HG03442 (cell line): ENCODE data around the gene SMIM32.

Experiments used
- ATAC-seq: cut with Tn5 transposase; IDR thresholded peaks from one replicate; pipeline ENCODE4 v1.9.1; 2021; ENCODE audit warnings: mild to moderate bottlenecking, moderate library complexity; ENCODE audit not compliant: unreplicated experiment

The SMIM32 gene

DNA sequence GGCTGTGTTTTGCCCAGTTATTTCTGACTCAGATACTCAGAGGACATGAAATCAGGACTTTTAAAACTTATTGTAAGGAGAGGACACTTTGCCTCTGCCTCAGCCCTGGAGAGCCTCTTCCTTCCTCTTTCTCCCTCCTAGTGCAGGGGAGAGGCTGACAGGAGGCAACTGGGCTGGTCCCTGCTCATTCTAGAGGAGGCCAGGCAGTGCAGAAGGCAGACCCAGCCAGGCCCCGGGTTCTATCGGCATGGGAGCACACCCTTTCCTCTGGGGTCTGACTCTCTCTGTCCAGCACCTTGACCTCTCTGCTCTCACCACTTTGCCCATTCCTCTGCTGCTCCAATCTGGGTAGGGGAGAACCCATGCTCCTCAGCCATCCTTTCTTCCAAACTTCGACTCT lies 16.0 kb upstream of the SMIM32 start:
- ATAC-seq, result no peak

DNA sequence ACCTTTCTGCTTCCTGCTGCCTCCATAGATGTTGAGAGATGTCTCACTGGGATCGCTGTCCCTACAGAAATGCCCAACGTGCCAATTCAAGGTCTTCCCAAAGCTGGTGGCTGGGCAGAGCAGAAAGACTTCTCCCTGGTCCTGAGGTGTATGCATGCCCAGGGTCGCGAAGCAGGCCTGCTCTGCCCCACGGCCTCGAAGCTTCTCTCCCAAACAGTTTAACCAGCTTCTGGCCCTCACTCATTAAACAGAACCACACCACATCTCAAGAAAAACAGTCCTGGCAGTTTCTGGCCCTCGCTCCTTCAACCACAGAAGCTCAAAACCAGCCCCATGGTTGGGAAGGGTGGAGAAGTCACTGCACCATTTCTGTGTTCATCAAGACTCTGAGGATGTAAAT lies 14.7 kb upstream of the SMIM32 start:
- ATAC-seq, result no peak

DNA sequence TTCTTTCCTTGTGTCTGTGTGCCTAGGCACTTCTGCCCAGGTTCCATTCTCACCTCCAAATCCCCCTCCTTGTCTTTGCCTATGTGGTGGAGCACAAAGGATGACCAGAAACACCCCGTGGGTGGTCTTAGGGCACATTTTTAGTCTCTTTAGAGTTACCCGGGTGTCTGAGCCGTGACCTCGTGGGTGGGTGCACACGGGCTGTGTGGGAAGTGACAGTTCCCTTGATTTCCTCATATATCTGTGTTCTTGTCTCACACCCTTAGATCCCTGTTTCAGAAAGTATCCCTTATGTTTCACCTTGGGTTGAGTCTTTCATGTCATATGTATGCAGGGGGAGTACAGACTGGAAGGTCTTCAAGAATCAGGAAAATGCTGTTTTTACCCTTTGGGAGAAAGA lies 13.4 kb upstream of the SMIM32 start:
- no peak for ATAC-seq

DNA sequence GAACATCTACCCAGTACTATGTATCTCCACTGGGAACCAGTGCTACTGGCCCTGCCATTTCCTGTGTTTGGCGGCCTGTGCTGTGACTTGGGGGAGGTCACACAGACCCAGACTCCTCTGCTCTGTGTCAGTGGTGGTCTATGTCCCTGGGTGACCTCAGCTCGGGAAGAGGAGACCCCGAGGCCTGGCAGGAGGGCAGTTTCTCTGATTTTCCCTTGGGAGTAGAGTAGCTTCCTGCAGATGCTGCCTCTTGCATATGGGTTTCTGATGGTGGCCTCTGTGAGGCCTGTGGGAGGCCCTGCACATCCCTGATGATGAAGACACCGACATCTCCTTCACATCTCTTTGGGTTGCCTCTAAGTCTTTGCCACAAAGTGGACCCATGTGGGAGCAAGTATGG lies 13.0 kb upstream of the SMIM32 start:
- no peak for ATAC-seq

DNA sequence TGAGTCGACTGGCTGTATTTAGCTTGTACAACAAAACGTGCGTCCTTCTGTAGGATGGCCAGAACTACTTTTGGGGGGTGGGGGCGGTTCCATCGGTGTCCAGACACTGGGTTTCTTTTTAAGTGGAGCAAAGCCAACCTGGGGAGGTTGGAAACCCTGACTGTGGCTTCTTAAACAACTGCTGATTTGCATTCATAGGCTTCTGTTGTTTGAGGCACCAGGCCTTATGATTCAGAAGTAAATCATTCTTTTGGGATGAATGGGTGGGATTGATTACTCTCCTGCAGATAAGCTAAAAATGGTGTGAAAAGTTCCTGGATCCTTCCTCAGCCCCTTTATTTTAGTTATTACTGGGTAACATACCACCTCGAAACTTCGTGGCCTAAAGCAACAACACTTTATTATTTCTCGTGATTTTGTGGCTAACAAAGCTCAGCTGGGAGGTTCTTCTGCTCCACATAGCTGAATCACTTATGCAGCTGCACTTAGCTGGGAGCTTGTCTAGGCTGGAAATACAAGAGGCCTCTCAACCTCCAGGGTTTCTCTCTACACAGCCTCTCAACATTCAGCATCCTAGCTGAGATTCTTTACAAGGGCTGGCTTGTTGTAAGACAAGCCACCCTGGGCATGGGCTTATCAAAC lies 12.2 kb upstream of the SMIM32 start:
- no peak for ATAC-seq

DNA sequence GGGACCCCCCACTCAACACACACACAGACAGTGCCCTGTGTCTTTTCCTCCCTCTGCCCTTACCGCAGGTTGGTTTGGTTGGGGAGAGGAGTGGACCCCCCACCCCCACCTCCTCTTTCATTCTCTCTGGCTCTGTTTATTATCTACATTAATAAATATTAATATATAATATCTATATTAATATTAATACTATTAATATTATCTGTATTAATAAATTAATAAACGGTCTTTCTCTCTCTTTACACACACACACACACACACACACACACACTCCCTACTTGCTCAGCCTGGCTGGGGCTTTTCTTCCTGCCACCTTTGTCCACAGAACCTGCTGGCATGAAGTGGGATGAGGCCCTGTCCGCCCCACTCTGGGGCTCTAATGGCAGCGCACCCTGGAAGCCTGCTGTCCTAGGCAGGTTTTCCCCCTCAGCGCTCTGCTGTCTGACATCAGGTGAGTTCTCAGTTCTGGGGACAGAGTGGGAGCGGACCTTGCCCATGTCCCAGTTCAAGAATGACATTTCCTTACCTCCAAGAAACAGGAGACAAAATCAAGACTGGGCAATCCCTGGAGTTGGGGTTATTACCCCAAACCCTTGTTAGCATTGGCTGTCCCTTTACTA lies 10.5 kb upstream of the SMIM32 start:
- ATAC-seq, result no peak

DNA sequence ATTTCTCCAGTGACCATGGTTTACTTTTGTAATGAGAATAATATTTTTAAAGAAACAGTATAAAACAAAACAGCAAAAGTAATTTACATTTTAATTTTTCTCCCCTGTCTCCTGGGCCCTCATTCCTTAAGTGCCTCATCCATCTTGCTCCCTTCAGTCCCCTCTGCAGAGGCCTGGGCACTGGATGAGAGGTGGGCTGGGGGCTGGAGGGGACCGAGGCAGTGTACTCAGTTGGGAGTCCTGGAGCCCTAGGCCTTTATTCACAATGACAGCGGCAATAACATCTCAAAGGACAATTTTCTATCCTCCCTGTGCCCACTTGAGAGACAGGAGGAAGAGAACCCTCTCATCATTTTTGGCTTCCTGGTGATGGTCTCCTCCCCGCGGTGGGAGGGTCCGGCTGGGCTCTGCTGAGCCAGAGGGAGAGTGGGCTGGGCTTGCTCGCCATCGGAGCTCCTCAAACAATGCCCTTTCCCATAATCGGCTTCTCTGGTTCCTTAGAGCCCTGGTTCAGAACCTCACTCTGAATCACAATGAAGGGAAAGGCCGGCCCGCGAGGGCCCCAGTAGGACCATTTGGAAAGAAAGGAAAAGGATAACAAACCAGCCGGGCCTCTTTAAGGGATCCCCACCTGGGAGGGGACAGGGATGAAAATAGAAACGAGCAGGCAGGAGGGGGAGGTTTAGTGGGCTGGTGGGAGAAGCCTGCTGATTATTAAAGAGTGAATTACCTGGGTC lies 9.7 kb upstream of the SMIM32 start:
- ATAC-seq, result no peak

DNA sequence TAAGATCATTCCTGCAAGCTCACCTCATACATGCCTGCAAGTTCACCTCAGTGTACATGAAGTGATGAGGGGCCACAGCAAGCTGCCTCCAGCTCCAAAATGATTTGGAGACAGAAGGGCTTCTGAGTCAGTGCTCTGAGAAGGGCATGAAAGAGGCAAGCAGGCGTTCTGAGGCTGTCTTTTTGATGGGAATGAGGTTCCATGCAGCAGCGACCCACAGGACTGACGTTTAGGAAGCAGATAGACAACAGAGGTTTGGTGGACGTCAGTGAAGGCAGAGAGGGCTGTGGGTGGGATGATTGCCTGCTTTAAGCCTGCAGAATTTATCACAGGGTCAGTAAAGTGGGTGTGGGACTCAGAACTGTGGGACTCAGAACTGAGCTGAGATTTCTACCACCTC lies 8.9 kb upstream of the SMIM32 start:
- no peak for ATAC-seq

DNA sequence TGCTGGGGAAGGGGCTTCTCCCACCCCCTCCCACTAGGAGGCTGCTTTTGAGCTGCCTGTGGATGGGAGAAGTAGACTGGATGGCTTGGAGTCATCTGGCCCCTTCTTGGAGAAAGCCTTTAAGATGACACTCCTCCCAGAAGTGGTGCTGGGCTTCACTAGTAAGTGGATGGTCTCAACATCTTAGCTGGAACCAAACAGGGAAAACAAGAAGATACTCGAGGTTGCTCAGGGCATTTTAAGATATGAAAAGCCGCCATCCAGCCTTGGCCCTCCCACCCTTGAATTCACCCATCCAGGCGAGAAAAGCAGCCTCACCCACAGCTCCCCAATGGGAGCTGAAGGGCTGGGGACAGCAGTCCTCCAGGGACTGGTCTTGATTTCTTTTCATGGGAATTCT lies 7.8 kb upstream of the SMIM32 start:
- no peak for ATAC-seq

DNA sequence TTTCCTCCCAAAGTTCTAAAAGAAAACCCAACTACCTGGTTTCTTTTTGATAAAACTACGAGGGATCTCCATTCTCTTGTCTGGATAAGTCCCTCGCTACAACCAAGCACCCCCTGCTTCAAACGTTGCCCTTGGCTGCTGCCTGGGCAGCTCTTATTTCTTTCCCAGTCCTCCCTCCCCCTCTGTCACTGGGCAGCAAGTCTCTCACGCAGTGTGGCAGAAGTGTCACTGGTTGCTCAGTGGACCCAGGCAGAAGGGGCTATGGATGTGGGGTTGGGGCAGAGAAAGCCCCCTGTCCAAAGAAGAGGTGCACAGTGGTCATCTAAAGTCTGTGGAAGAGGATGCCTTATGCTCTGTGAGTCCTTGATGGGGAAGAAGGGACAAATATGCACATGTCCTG lies 7.2 kb upstream of the SMIM32 start:
- no peak for ATAC-seq

DNA sequence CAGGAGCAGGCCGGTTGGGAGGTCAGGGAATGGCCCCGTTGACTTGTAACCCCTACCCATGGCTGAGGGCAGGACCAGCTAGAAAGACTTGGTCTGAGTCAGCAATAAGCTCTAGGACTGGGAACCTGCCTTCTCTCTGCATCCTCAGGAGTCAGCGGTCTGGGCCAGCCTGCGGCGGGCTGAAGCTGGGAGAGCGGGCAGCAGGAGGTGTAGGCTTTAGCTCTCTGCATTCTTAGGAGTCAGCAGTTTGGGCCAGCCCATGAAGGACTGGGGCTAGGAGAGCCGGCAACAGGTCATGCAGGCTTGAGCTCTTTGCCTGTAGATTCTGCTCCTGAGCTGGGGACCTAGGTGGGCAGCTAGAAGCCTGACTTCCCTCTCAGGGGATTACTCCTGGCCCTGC lies 6.4 kb upstream of the SMIM32 start:
- ATAC-seq, result no peak

DNA sequence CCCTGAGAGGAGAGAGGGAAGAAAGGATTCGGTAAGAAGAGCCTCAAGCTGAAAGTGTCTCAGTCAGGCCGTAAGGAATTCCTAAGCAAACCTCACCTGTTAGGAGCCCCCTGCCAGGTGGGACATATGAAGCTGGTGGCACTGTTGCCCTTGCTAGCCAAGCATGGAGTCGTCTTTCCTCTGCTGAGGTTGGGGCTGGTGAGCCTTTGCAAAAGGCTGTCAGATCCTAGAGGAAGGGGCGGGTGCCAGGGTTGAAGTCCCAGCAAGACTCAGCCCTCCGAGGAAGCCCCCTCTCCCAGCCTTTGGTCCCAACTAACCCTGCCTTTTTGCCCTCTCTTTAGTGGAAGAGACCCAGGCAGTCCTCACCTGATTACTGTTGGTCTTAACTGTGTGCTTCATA lies 5.5 kb upstream of the SMIM32 start:
- no peak for ATAC-seq

DNA sequence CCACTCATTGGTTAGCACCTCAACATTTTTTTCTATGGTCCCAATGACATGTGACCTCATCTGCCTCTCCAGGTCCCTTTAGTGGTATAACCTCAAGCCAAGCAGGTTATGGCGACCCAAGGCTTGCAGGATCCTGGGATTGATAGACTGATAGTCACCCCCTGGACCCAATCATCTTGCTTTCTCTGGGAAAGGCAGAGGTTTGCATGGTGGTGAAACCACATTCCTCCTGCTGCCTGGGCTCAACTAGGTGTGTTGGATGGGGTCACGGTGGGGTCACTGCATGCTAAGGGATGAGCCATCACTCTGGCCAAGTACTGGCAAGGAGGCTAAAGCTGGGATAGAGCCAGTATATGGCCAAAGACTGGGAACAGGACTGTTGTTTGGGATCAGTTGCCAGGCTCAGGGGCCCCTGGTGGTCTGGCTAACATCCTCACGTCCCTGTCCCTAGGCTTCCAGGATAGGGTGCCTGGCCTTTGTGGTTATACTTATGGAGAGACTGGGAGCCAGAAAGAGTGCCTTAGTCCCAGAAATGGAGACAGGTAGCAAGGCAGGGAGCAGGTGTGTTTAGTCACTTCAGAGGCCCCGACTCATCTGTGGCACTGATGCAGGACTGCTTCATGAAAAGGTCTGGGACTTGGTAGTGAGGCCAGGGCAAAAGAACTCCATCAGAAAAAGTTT lies 4.6 kb upstream of the SMIM32 start:
- ATAC-seq, result no peak

DNA sequence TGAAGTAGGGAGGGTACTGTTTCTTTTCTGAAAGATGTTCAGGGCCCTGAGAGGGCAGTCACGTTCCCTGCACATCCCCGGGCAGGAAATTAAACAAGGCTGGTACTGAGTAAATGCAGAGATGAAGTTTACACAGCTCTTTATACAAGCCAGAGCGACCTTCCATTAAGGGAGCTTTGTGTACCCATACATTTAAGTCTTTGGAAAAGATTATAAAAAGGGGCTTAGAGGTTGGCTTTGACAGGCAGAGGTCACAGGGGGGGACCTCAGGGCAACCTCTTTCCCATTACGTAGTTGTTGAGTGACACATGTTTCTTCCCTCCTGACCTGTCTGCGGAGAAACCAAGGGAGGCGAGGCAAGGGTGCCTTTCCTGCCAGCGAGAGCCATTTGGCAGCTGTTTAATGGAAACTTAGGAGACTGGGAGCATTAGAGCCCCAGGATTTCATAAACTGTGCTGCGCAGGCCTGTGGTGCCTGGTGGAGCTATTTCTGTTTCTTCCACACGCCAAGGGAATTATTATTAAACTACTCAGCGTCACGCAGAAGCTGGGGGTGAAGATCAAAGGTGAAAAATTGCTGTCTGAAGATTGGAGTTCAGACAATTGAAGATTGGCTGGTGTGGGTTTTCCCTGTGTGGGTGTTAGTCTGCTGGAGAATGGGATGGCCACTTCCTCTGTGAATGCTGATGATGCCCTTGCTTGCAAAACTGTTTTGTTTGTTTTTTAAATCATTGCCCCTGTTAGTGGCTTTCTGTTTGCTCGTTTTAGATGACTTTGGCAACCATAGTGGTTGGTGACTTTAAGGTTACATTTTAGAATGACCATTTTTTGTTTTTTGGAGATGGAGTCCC lies 3.2 kb upstream of the SMIM32 start:
- ATAC-seq, result no peak

DNA sequence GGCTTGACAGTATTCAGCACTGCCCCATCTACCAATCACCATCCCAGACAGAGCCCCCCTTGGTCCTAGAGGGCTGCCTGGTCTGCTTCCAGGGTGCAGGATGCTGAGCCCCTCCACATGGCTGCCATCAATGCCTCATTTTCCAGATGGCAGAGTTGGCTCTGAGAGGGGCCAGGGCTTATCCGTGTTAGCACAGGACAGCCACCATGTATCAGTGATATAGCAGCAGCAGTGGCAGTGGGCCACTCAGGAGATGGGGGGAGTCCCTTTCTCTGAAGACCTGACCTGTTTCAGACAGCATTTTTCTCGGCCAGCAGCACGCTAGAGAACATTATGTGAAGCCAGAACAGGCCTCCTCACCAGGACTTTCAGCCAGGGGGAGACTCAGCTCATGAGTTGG lies 1.6 kb upstream of the SMIM32 start:
- no peak for ATAC-seq

DNA sequence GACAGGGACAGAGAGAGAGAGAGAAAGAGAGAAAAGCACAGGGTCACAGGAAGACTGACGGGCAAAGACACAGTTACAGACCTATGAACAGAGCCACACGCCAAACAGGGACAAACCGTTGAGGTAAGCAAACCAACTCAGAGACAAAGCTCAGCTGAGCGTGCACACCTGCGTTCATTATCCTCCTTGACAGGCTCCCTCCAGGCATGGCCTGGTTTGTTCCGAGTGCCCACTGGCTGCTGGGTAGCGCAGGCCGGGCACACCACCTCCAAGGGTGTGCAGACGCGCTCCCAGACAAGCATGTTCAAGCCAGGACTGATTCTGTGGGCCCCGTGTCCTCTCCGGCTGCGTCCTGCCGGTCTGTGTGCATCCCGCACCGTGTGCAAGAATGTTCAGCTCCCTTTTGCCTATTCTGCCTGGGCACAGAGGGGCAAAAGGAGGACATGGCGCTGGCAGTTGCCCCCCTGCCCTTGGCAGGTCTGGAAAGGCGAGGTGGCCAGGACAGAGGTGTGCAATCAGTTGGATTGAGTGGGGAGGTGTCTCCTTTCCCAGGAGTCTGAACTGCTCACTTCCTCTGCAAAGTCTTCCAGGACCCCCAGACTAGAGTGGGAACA lies 467 bp upstream of the SMIM32 start:
- ATAC-seq, result no peak

DNA sequence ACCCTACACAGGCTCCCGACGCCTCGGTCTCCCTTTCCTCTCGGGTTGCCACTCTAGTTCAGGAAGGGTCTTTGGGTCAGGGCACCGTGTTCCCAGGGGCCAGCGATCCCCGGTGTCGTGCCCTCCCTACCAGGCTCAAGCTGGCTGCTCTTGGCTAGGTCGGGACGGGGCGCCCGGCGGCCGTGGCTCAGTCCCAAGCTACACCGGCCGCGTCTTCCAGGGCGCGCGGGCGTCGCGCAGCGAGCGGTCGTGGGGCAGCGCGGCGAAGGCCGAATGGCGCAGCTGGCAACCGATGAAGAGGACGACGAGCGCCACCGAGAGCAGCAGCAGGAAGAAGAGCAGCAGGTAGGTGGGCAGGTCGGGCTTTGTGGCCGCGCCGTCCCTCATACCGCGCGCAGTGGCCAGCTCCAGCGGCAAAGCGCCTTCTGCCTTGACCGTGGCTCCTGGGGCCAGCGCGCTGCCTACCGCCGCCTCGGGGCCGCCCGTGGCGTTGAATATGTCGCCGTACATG lies 892 bp downstream of the SMIM32 start:
- ATAC-seq, result no peak

DNA sequence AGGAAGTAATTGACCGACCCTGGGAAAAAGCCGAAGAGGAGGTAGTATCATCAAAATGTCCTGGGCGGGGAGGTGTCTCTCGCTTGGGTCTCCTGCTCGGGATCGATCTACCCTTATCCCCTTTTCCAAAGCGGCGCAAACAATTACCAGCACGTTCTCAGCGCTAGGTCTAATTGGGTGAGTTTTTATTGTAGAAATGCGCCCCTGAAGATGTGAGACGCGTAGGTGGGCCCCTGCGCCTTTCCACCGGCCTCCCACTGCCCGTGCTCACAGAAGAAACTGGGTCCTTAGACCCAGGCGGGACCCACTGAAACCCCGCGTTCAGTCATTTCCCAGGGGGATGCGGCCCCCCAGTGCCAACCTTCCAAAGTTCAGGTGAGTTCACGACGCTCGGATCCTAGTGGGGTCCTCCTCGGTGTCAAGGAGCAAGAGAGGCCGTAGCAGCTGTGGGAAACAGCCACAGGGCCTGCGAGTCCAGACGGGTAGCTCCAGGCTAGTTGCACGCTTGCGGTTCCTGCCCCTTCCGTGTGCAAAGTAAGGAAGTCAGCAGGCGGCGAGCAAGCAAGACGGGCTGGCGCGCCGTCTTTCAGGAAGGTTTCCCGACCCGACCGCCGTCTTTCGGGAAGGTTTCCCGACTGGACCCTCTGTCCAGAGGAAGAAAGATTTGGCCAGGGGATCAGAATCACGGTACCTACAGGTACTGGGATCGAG lies 1.5 kb downstream of the SMIM32 start:
- ATAC-seq, result no peak

DNA sequence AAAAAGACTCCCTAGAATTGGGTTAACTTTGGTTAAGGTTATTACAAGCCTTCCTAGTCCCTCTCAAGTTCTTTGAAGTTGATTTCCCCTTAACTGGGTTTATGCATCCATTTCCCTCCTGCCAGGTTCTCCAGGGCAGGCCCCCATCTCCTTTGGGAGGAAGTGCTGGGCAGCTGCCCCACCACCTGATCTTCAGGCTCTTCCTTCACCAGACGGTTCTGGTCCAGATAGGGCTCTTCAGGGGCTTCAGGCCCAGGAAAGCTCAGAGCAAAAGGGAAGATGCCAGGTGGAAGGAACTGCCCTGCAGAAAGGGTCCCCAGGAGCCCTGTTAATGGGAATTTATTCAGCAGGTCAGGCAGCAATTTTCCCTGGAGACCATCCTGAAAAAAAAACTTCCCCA lies 2.1 kb downstream of the SMIM32 start:
- no peak for ATAC-seq
